K562 (cell line): ENCODE measurements around the gene TYW1. TPM values are rescaled to one million over a fixed set of nuclear protein-coding genes. Genes with fewer than 3 reads are reported as not detected.
A peak's percentile ranks its signal among the peaks of the same experiment; 100 is the strongest.

Experiments used
- CHD2 ChIP-seq: IDR thresholded peaks from 2 replicates; pipeline ENCODE4 v1.6.1; 2011; ENCODE audit warnings: low read depth, low read length
- L3MBTL2 ChIP-seq: fragments of 450-650 bp; IDR thresholded peaks from 2 replicates; pipeline ENCODE4 v1.6.1; 2016; ENCODE audit warnings: mild to moderate bottlenecking, moderate library complexity
- NCOR1 ChIP-seq: fragments of 450-650 bp; IDR thresholded peaks from 2 replicates; pipeline ENCODE4 v1.6.1; 2016; ENCODE audit warnings: mild to moderate bottlenecking, moderate library complexity
- NFRKB ChIP-seq: fragments of 450-650 bp; IDR thresholded peaks from 2 replicates; pipeline ENCODE4 v1.6.1; 2016; ENCODE audit warnings: low read depth
- POLR2G ChIP-seq: fragments of 200-400 bp; formaldehyde crosslinking; IDR thresholded peaks from 2 replicates; pipeline ENCODE4 v1.6.1; 2017; ENCODE audit warnings: low read depth, mild to moderate bottlenecking, antibody characterized with exemption, low read length, moderate library complexity
- TBP ChIP-seq: optimal IDR thresholded peaks from 2 replicates; pipeline ENCODE3; 2011; ENCODE audit warnings: low read depth, low read length, improper control_type of control experiment
- TEAD1 ChIP-seq, 2 experiments: fragments of 450-650 bp in 1 of 2; sonication (generic) in 1 of 2; formaldehyde crosslinking; IDR thresholded peaks; 2 replicates each; pipeline versions ENCODE4 v1.4.0 to v1.8.0; 2020 to 2022; ENCODE audit warnings: mild to moderate bottlenecking in 2 of 2, missing genetic modification reagents in 1 of 2
- ZBTB17 ChIP-seq: fragments of 450-650 bp; formaldehyde crosslinking; IDR thresholded peaks from 2 replicates; pipeline ENCODE4 v1.4.0; 2020; ENCODE audit warnings: mild to moderate bottlenecking
- ZFX ChIP-seq: sonication (generic); formaldehyde crosslinking; IDR thresholded peaks from 2 replicates; pipeline ENCODE4 v1.8.0; 2022; ENCODE audit warnings: mild to moderate bottlenecking, missing genetic modification reagents, moderate library complexity
- ZNF24 ChIP-seq: fragments of 450-650 bp; IDR thresholded peaks from 2 replicates; pipeline ENCODE4 v1.6.1; 2016
- polyA plus RNA-seq, 8 experiments: library from polyadenylated mRNA; depleted of rRNA in 4 of 8; stranded (reverse) in 5 of 8; unstranded in 3 of 8; fragments of >200 nt; fragmentation: Nextera tagmentation in 2 of 8; fragmentation: Illumina TruSeq in 1 of 8; extraction: Ambion mirVana in 2 of 8; extraction: Trizol in 1 of 8; gene quantifications; 2 replicates each; pipeline versions ENCODE4 v1.2.1 to v1.2.3, GENCODE V29; 2011 to 2014; ENCODE audit warnings: inconsistent platforms in 1 of 8, missing spikeins in 1 of 8
- total RNA-seq, 7 experiments: library from RNA; depleted of rRNA in 6 of 7; stranded (reverse); fragments of >200 nt in 6 of 7; fragmentation: Illumina TruSeq in 2 of 7; extraction: Trizol in 2 of 7; gene quantifications; 2 replicates each; pipeline versions ENCODE4 v1.2.1 to v1.2.3, GENCODE V29; 2011 to 2021; ENCODE audit warnings: low replicate concordance in 1 of 7
- TF ChIP-seq, protein P1 (sequence below): fragments of 450-650 bp; IDR thresholded peaks from 2 replicates; pipeline ENCODE4 v1.6.1; 2016; ENCODE audit warnings: mild to moderate bottlenecking, moderate library complexity
- TF ChIP-seq, protein P2 (sequence below), 2 experiments: IDR thresholded peaks; 2 replicates each; pipeline ENCODE4 v1.6.1; 2011; ENCODE audit warnings: borderline replicate concordance in 1 of 2, control low read depth in 1 of 2, low read depth in 1 of 2, low read length in 1 of 2, mild to moderate bottlenecking in 1 of 2, mixed read lengths in 1 of 2, moderate library complexity in 1 of 2; ENCODE audit not compliant: insufficient read depth in 1 of 2, insufficient read length in 1 of 2, poor library complexity in 1 of 2, severe bottlenecking in 1 of 2; ENCODE audit errors: extremely low read depth in 1 of 2
- TF ChIP-seq, protein P3 (sequence below): sonication (generic); formaldehyde crosslinking; IDR thresholded peaks from 2 replicates; pipeline ENCODE4 v1.4.0; 2020; ENCODE audit warnings: mild to moderate bottlenecking, missing genetic modification reagents

The TYW1 gene
- total and polyA plus RNA-seq, 9 of the 15 experiments (the other 6 are each of a cell fraction or from before 2014, with no cell fraction given): 17.4 to 32.0 (median 26.2) TPM

DNA sequence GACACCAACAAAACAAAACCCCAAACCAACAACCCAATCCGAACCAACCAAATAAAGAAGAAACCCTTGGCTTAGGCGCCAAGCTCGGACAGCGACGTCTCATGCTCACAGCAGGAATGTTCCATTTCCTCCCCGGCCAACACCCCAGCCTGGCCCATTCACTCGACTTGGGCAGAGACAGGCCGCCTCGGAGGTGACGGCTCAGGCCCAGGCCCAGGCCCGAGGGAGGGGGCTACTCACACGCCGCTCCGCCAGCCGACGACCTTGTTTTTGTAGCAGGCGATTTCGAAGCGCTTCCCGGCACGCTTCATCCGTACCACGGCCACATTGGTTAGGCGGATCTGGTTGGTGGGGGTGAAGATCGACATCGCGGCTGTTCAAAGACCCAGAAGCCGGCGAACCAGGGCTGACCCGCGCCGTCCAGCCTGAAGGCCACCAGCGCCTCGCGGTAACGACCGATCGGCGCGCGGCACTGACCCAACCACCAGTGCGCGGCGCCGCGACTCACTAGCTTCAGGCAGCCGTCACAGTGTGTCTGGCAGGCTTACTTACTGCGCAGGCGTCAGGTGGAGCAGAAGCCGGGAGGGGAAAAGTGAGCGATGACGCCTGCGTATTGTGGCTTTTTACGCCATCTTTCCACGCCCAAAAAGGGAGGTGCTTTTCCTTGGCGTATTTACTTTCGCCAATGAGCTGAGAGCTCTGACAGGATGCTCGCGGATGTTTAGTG lies 1.4 kb upstream of the TYW1 start, which contains the start of gene SBDS (continued):
- TF ChIP-seq, protein P1, sequence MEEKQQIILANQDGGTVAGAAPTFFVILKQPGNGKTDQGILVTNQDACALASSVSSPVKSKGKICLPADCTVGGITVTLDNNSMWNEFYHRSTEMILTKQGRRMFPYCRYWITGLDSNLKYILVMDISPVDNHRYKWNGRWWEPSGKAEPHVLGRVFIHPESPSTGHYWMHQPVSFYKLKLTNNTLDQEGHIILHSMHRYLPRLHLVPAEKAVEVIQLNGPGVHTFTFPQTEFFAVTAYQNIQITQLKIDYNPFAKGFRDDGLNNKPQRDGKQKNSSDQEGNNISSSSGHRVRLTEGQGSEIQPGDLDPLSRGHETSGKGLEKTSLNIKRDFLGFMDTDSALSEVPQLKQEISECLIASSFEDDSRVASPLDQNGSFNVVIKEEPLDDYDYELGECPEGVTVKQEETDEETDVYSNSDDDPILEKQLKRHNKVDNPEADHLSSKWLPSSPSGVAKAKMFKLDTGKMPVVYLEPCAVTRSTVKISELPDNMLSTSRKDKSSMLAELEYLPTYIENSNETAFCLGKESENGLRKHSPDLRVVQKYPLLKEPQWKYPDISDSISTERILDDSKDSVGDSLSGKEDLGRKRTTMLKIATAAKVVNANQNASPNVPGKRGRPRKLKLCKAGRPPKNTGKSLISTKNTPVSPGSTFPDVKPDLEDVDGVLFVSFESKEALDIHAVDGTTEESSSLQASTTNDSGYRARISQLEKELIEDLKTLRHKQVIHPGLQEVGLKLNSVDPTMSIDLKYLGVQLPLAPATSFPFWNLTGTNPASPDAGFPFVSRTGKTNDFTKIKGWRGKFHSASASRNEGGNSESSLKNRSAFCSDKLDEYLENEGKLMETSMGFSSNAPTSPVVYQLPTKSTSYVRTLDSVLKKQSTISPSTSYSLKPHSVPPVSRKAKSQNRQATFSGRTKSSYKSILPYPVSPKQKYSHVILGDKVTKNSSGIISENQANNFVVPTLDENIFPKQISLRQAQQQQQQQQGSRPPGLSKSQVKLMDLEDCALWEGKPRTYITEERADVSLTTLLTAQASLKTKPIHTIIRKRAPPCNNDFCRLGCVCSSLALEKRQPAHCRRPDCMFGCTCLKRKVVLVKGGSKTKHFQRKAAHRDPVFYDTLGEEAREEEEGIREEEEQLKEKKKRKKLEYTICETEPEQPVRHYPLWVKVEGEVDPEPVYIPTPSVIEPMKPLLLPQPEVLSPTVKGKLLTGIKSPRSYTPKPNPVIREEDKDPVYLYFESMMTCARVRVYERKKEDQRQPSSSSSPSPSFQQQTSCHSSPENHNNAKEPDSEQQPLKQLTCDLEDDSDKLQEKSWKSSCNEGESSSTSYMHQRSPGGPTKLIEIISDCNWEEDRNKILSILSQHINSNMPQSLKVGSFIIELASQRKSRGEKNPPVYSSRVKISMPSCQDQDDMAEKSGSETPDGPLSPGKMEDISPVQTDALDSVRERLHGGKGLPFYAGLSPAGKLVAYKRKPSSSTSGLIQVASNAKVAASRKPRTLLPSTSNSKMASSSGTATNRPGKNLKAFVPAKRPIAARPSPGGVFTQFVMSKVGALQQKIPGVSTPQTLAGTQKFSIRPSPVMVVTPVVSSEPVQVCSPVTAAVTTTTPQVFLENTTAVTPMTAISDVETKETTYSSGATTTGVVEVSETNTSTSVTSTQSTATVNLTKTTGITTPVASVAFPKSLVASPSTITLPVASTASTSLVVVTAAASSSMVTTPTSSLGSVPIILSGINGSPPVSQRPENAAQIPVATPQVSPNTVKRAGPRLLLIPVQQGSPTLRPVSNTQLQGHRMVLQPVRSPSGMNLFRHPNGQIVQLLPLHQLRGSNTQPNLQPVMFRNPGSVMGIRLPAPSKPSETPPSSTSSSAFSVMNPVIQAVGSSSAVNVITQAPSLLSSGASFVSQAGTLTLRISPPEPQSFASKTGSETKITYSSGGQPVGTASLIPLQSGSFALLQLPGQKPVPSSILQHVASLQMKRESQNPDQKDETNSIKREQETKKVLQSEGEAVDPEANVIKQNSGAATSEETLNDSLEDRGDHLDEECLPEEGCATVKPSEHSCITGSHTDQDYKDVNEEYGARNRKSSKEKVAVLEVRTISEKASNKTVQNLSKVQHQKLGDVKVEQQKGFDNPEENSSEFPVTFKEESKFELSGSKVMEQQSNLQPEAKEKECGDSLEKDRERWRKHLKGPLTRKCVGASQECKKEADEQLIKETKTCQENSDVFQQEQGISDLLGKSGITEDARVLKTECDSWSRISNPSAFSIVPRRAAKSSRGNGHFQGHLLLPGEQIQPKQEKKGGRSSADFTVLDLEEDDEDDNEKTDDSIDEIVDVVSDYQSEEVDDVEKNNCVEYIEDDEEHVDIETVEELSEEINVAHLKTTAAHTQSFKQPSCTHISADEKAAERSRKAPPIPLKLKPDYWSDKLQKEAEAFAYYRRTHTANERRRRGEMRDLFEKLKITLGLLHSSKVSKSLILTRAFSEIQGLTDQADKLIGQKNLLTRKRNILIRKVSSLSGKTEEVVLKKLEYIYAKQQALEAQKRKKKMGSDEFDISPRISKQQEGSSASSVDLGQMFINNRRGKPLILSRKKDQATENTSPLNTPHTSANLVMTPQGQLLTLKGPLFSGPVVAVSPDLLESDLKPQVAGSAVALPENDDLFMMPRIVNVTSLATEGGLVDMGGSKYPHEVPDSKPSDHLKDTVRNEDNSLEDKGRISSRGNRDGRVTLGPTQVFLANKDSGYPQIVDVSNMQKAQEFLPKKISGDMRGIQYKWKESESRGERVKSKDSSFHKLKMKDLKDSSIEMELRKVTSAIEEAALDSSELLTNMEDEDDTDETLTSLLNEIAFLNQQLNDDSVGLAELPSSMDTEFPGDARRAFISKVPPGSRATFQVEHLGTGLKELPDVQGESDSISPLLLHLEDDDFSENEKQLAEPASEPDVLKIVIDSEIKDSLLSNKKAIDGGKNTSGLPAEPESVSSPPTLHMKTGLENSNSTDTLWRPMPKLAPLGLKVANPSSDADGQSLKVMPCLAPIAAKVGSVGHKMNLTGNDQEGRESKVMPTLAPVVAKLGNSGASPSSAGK: peak; percentile 84
- TF ChIP-seq TBP (peak; percentile 45), TEAD1 (CRISPR knock-in tag; IDR thresholded peaks at IDR 0.05) (peak in 1 of 2 experiments; percentile 85; a peak in 2 of 4 replicates), ZNF24 (peak; percentile 28; the same call in 1 of the 2 replicates), ZBTB17 (CRISPR knock-in tag) (peak; percentile 85), L3MBTL2 (peak; percentile 89), POLR2G (peak; percentile 97), NCOR1 (0 out of 2 replicates have a peak, but pooled peaks have one; percentile 21), ZFX (CRISPR knock-in tag) (peak; percentile 98), NFRKB (peak; percentile 41; the same call in 1 of the 2 replicates), CHD2 (peak; percentile 48; the same call in 1 of the 2 replicates)
- TF ChIP-seq, protein P2, sequence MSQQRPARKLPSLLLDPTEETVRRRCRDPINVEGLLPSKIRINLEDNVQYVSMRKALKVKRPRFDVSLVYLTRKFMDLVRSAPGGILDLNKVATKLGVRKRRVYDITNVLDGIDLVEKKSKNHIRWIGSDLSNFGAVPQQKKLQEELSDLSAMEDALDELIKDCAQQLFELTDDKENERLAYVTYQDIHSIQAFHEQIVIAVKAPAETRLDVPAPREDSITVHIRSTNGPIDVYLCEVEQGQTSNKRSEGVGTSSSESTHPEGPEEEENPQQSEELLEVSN (IDR thresholded peaks at IDR 0.05; ENCODE audit: borderline replicate concordance in 1 of 2, extremely low read depth in 1 of 2, insufficient read depth in 1 of 2, insufficient read length in 1 of 2, low read depth in 1 of 2, low read length in 1 of 2, poor library complexity in 1 of 2, severe bottlenecking in 1 of 2): peak; percentile 23 to 40
- TF ChIP-seq, protein P3, sequence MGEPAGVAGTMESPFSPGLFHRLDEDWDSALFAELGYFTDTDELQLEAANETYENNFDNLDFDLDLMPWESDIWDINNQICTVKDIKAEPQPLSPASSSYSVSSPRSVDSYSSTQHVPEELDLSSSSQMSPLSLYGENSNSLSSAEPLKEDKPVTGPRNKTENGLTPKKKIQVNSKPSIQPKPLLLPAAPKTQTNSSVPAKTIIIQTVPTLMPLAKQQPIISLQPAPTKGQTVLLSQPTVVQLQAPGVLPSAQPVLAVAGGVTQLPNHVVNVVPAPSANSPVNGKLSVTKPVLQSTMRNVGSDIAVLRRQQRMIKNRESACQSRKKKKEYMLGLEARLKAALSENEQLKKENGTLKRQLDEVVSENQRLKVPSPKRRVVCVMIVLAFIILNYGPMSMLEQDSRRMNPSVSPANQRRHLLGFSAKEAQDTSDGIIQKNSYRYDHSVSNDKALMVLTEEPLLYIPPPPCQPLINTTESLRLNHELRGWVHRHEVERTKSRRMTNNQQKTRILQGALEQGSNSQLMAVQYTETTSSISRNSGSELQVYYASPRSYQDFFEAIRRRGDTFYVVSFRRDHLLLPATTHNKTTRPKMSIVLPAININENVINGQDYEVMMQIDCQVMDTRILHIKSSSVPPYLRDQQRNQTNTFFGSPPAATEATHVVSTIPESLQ (CRISPR knock-in tag): peak; percentile 90; the same call in 1 of the 2 replicates
